ENCODE results near the gene ABCC8.

ABCC8 gene

DNA sequence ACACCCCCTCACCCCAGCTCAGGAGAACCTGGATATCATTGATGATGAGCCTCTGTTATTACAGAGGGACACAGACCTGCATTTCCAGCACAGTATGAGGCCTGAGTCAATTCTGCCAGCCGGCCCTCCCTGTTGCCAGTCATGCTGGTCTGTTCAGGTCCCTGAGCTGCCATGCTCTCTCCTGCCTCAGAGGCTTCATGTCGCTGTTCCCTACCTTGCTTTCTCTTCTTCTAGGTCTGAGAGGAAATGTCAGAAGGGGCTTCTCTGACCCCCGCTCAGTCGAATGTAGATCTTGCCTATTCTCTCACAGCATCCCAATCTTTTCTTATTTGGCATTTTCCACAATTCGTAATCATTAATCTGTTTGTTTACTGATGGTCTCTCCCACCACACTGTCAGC is 21.8 kb upstream of the ABCC8 start:
- TF ChIP-seq, protein P1, sequence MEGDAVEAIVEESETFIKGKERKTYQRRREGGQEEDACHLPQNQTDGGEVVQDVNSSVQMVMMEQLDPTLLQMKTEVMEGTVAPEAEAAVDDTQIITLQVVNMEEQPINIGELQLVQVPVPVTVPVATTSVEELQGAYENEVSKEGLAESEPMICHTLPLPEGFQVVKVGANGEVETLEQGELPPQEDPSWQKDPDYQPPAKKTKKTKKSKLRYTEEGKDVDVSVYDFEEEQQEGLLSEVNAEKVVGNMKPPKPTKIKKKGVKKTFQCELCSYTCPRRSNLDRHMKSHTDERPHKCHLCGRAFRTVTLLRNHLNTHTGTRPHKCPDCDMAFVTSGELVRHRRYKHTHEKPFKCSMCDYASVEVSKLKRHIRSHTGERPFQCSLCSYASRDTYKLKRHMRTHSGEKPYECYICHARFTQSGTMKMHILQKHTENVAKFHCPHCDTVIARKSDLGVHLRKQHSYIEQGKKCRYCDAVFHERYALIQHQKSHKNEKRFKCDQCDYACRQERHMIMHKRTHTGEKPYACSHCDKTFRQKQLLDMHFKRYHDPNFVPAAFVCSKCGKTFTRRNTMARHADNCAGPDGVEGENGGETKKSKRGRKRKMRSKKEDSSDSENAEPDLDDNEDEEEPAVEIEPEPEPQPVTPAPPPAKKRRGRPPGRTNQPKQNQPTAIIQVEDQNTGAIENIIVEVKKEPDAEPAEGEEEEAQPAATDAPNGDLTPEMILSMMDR (IDR thresholded peaks at IDR 0.05; ENCODE audit: insufficient read depth, low read length, poor library complexity, severe bottlenecking), result peak; percentile 49
- Histone ChIP-seq H3K36me3 (ENCODE audit: control insufficient read depth, insufficient read depth, low read length) (no peaks in the 10 kb centered on the region), H3K27me3 (replicated peaks; ENCODE audit: control insufficient read depth, insufficient read depth, low read length) (no peaks in the 10 kb centered on the region; the same call in 1 of the 2 replicates), H3K4me3 (replicated peaks; ENCODE audit: low read depth, low read length) (no peak overlapping the region)
- no peak for DNase-seq (ENCODE audit: extremely low read depth, insufficient read length)

DNA sequence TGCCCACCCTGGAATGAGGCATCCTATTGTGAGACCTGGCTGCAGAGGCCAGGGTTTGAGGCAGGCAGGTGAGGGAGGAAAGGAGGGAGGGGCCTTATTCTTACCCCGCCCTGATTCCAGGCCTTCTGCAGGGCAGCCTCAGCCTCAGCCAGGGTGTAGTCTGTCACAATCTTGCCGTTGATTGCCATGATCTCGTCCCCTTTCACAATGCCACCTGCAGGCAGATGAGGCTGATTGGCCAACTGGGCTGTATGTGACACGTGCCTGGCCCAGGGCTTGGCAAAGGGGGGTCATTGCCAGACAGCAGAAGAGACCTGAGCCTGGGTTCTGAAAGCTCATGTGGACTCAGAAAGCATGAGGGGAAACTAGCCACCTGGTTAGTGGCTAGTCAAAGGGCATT is 21.4 kb upstream of the ABCC8 start:
- no peak overlapping the region for H3K4me3 ChIP-seq (replicated peaks; ENCODE audit: low read depth, low read length)
- DNase-seq (ENCODE audit: extremely low read depth, insufficient read length), result no peak
- no peaks in the 10 kb centered on the region for H3K36me3 ChIP-seq (ENCODE audit: control insufficient read depth, insufficient read depth, low read length)
- TF ChIP-seq, protein P1 (IDR thresholded peaks at IDR 0.05; ENCODE audit: insufficient read depth, low read length, poor library complexity, severe bottlenecking), result no peak
- H3K27me3 ChIP-seq (replicated peaks; ENCODE audit: control insufficient read depth, insufficient read depth, low read length), result no peaks in the 10 kb centered on the region; the same call in 1 of the 2 replicates

DNA sequence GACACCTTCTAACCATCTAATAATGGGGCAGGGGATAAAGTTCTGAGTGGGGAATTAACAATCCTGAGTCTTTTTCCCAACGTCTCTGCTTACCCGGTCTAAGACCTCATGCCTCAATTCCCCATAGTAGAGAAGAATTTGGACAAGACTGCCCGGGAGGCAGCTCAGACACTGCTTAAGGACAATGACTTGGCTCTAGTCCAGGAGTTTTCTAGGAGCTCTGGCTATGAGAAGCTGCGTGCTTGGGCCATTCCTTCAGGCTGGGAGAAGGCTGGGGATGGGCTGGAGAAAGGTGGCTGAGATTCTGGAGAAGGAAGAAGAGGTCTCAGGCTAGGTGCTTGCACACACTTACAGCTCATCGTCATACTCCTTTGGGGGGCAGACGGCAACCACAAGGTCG is 19.8 kb upstream of the ABCC8 start:
- Histone ChIP-seq H3K4me3 (replicated peaks; ENCODE audit: low read depth, low read length) (no peak overlapping the region), H3K27me3 (replicated peaks; ENCODE audit: control insufficient read depth, insufficient read depth, low read length) (no peaks in the 10 kb centered on the region; the same call in none of the 2 replicates), H3K36me3 (ENCODE audit: control insufficient read depth, insufficient read depth, low read length) (no peaks in the 10 kb centered on the region)
- no peak for DNase-seq (ENCODE audit: extremely low read depth, insufficient read length)
- TF ChIP-seq, protein P1 (IDR thresholded peaks at IDR 0.05; ENCODE audit: insufficient read depth, low read length, poor library complexity, severe bottlenecking), result no peak

DNA sequence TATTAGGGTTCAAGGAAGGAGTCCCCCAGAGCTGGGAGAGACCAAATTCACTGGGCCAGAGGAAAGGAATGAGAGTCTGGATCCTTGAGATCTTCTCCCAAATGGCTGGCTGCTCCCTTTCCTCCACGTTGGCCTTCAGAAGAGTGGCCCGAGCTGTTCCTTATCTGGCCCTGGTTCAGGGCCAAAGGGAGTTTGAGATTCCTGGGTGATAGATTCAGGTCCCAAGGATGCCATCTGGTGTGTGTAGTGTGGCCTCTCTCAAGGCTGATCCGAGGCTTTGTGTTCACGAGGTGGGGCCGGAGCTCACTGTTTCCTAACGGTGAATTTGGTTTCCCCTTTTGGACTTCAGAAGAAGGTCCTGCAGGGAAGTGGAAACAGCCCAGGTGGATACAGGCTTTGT is 17.4 kb upstream of the ABCC8 start:
- no peaks in the 10 kb centered on the region; the same call in none of the 2 replicates for H3K27me3 ChIP-seq (replicated peaks; ENCODE audit: control insufficient read depth, insufficient read depth, low read length)
- no peaks in the 10 kb centered on the region for H3K36me3 ChIP-seq (ENCODE audit: control insufficient read depth, insufficient read depth, low read length)
- TF ChIP-seq, protein P1 (IDR thresholded peaks at IDR 0.05; ENCODE audit: insufficient read depth, low read length, poor library complexity, severe bottlenecking), result no peak
- DNase-seq (ENCODE audit: extremely low read depth, insufficient read length), result no peak
- no peak overlapping the region for H3K4me3 ChIP-seq (replicated peaks; ENCODE audit: low read depth, low read length)

DNA sequence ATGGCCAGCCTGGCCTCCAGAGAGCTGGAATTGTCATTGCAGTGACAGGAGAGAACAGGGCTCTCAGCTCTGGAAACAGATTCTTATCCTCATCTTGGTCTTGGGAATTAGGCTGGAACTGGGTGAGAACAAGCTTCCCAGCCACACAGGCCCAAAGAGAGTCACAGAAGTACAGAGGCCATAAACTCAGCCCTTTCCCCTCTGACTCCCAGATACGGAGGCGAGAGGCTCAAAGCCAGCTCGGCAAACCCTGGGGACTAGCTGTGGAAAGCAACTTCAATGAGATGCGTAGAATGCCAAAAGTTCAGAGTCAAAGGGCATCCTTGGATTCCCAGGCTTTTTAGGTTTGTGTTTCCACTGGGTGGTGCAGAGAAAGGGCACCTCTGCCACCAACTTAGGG is 14.3 kb upstream of the ABCC8 start:
- TF ChIP-seq, protein P1 (IDR thresholded peaks at IDR 0.05; ENCODE audit: insufficient read depth, low read length, poor library complexity, severe bottlenecking), result no peak
- Histone ChIP-seq H3K27me3 (replicated peaks; ENCODE audit: control insufficient read depth, insufficient read depth, low read length) (no peaks in the 10 kb centered on the region; the same call in none of the 2 replicates), H3K36me3 (ENCODE audit: control insufficient read depth, insufficient read depth, low read length) (no peaks in the 10 kb centered on the region), H3K4me3 (replicated peaks; ENCODE audit: low read depth, low read length) (no peak overlapping the region)
- no peak for DNase-seq (ENCODE audit: extremely low read depth, insufficient read length)

DNA sequence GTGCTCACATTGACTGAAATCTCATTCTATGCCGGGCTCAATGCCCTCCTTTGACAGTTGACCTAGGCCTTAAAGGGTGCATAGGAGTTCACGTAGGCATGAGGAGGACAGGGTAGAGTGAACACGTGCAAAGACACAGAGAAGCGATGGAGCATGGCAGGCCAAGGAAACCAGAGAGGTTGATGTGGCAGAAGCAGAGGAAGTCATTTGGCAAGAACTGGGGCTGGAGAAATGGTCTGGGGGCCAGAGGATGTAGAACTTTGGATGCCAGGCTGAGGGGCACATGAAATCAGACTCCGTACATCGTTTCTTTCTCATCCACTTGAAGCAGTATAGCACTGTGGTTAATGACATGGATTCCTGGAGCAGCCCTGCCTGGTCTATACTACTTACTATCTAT is 13.6 kb upstream of the ABCC8 start:
- TF ChIP-seq, protein P1 (IDR thresholded peaks at IDR 0.05; ENCODE audit: insufficient read depth, low read length, poor library complexity, severe bottlenecking), result no peak
- no peak for DNase-seq (ENCODE audit: extremely low read depth, insufficient read length)
- Histone ChIP-seq H3K27me3 (replicated peaks; ENCODE audit: control insufficient read depth, insufficient read depth, low read length) (no peaks in the 10 kb centered on the region; the same call in none of the 2 replicates), H3K4me3 (replicated peaks; ENCODE audit: low read depth, low read length) (no peak overlapping the region), H3K36me3 (ENCODE audit: control insufficient read depth, insufficient read depth, low read length) (no peaks in the 10 kb centered on the region)
